ENCODE results near the gene RALGAPA1. TPM values are rescaled to one million over a fixed set of nuclear protein-coding genes. Genes with fewer than 3 reads are reported as not detected.

The RALGAPA1 gene
- total and polyA plus RNA-seq, 2 of the 13 experiments (the other 11 are each of a cell fraction or from before 2014, with no cell fraction given), result 65.0 to 89.2 TPM

DNA sequence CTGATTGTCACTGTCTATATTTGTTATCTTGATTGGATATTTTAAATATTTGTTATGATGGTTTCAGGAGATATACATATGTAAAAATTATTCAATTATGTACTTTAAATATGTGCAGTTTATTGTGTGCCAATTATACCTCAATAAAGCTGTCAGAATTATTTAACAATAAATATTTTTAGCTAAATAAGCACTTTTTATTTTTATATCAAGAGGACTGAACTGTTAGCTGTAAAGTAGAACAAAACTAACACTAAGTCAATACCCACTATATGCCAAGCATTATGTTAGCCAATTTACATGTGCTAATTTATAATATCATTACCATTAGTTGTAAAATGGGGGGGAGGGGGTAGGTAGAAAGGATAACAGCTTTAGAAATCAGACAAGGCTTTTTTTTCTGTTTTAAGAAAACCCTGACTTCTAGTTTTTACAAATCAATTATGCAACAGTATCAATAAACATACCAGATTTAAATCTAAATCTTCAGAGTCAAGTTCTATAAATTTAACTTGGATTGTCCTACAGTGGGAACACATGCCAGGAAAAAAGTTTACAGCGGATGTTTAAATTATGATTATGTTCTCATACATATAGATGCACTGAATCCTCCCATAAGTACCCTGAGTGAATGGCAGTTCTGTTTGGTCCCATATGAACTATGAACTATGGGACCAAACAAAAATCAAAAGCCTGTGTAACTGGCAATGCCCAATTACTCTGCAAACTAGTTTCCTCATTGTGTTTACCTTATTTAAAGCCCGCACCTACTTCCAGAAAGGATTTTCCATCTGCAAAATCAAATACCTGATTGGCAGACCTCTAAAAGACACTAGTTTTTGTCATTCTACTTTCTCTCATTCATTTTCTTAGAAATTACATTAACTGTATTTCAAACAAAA, 2.8 kb downstream of the RALGAPA1 start (continued):
- TF ChIP-seq, protein P1, sequence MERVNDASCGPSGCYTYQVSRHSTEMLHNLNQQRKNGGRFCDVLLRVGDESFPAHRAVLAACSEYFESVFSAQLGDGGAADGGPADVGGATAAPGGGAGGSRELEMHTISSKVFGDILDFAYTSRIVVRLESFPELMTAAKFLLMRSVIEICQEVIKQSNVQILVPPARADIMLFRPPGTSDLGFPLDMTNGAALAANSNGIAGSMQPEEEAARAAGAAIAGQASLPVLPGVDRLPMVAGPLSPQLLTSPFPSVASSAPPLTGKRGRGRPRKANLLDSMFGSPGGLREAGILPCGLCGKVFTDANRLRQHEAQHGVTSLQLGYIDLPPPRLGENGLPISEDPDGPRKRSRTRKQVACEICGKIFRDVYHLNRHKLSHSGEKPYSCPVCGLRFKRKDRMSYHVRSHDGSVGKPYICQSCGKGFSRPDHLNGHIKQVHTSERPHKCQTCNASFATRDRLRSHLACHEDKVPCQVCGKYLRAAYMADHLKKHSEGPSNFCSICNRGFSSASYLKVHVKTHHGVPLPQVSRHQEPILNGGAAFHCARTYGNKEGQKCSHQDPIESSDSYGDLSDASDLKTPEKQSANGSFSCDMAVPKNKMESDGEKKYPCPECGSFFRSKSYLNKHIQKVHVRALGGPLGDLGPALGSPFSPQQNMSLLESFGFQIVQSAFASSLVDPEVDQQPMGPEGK (CRISPR knock-in tag; IDR thresholded peaks at IDR 0.05), result 0 out of 2 replicates have a peak, but pooled peaks have one; percentile 57
- no peak for TF ChIP-seq ZNF432 (CRISPR knock-in tag; IDR thresholded peaks at IDR 0.05; ENCODE audit: borderline replicate concordance)
- TF ChIP-seq, protein P2, sequence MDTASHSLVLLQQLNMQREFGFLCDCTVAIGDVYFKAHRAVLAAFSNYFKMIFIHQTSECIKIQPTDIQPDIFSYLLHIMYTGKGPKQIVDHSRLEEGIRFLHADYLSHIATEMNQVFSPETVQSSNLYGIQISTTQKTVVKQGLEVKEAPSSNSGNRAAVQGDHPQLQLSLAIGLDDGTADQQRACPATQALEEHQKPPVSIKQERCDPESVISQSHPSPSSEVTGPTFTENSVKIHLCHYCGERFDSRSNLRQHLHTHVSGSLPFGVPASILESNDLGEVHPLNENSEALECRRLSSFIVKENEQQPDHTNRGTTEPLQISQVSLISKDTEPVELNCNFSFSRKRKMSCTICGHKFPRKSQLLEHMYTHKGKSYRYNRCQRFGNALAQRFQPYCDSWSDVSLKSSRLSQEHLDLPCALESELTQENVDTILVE (CRISPR knock-in tag; IDR thresholded peaks at IDR 0.05), result peak; percentile 54; the same call in 1 of the 2 replicates
- TF ChIP-seq ZBTB8A (CRISPR knock-in tag; IDR thresholded peaks at IDR 0.05; ENCODE audit: borderline replicate concordance, low read depth), result no peak
- TF ChIP-seq NR2F6 (IDR thresholded peaks at IDR 0.05), result peak; percentile 67
- peak; percentile 73 for TF ChIP-seq NR2F6 (CRISPR knock-in tag; IDR thresholded peaks at IDR 0.05)
- TF ChIP-seq, protein P3, sequence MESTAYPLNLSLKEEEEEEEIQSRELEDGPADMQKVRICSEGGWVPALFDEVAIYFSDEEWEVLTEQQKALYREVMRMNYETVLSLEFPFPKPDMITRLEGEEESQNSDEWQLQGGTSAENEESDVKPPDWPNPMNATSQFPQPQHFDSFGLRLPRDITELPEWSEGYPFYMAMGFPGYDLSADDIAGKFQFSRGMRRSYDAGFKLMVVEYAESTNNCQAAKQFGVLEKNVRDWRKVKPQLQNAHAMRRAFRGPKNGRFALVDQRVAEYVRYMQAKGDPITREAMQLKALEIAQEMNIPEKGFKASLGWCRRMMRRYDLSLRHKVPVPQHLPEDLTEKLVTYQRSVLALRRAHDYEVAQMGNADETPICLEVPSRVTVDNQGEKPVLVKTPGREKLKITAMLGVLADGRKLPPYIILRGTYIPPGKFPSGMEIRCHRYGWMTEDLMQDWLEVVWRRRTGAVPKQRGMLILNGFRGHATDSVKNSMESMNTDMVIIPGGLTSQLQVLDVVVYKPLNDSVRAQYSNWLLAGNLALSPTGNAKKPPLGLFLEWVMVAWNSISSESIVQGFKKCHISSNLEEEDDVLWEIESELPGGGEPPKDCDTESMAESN (CRISPR knock-in tag; conservative IDR thresholded peaks at IDR 0.05), result no peak
- peak; percentile 81 for TF ChIP-seq MED1 (CRISPR knock-in tag; IDR thresholded peaks at IDR 0.05)
- TF ChIP-seq SP4 (CRISPR knock-in tag; IDR thresholded peaks at IDR 0.05), result no peak
- TF ChIP-seq LCORL (IDR thresholded peaks at IDR 0.05), result peak; percentile 93
- TF ChIP-seq LCORL (CRISPR knock-in tag; IDR thresholded peaks at IDR 0.05), result peak; percentile 76; the same call in 1 of the 2 replicates
- TF ChIP-seq ARNTL (CRISPR knock-in tag; IDR thresholded peaks at IDR 0.05), result 0 out of 2 replicates have a peak, but pooled peaks have one; percentile 36
- TF ChIP-seq, protein P4, sequence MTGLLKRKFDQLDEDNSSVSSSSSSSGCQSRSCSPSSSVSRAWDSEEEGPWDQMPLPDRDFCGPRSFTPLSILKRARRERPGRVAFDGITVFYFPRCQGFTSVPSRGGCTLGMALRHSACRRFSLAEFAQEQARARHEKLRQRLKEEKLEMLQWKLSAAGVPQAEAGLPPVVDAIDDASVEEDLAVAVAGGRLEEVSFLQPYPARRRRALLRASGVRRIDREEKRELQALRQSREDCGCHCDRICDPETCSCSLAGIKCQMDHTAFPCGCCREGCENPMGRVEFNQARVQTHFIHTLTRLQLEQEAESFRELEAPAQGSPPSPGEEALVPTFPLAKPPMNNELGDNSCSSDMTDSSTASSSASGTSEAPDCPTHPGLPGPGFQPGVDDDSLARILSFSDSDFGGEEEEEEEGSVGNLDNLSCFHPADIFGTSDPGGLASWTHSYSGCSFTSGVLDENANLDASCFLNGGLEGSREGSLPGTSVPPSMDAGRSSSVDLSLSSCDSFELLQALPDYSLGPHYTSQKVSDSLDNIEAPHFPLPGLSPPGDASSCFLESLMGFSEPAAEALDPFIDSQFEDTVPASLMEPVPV (CRISPR knock-in tag; IDR thresholded peaks at IDR 0.05), result 0 out of 2 replicates have a peak, but pooled peaks have one; percentile 74
- TF ChIP-seq CEBPG (CRISPR knock-in tag; IDR thresholded peaks at IDR 0.05), result peak; percentile 86
- no peak for TF ChIP-seq NBN (conservative IDR thresholded peaks at IDR 0.05)
- TF ChIP-seq KDM1A (CRISPR knock-in tag; IDR thresholded peaks at IDR 0.05), result peak; percentile 78
- no peak for TF ChIP-seq MED8 (CRISPR knock-in tag; IDR thresholded peaks at IDR 0.05; ENCODE audit: insufficient replicate concordance)
- peak; percentile 76 for TF ChIP-seq TCF7L2 (IDR thresholded peaks at IDR 0.05; ENCODE audit: low read depth, low read length)
- TF ChIP-seq IRX3 (CRISPR knock-in tag; IDR thresholded peaks at IDR 0.05; ENCODE audit: borderline replicate concordance, low read depth), result no peak
- no peak for TF ChIP-seq RARG (CRISPR knock-in tag; IDR thresholded peaks at IDR 0.05; ENCODE audit: low read depth)
- TF ChIP-seq KLF13 (CRISPR knock-in tag; IDR thresholded peaks at IDR 0.05), result no peak
- TF ChIP-seq ZNF644 (CRISPR knock-in tag; IDR thresholded peaks at IDR 0.05; ENCODE audit: low read depth), result peak; percentile 94
- TF ChIP-seq PCBP2 (optimal IDR thresholded peaks at IDR 0.05; ENCODE audit: low read depth, low read length, poor library complexity, severe bottlenecking), result no peak
- no peak for TF ChIP-seq PRMT3 (CRISPR knock-in tag; IDR thresholded peaks at IDR 0.05; ENCODE audit: borderline replicate concordance, low read depth)
